Measurements from ENCODE around the gene BMP3. TPM values are rescaled to one million over a fixed set of nuclear protein-coding genes. Genes with fewer than 3 reads are reported as not detected.

BMP3 gene
- total RNA-seq: 12.4 TPM

GRCh38 chr4:81030061-81030980, at the start of gene BMP3:
Gene BMP3 (plus strand): TSS chr4:81030708. CDS start chr4:81031285, 577 bp downstream.

Other genes with a start within 250 kb of the BMP3 start
- gene PRKG2, start 184.5 kb downstream of the BMP3 start, total RNA-seq: 0.76 TPM